Lower lobe of right lung (tissue), 2 donors: Measurements from ENCODE around the gene FBN3. TPM values are rescaled to one million over a fixed set of nuclear protein-coding genes. Genes with fewer than 3 reads are reported as not detected.

Experiments used
- ATAC-seq, 2 donors: fragments of 200-7000 bp; cut with Tn5 transposase; one replicate each; pipeline ENCODE4 v1.9.1; 2020 to 2022; ENCODE audit warnings: mild to moderate bottlenecking in 2 of 2, moderate library complexity in 2 of 2
- DNase-seq: peaks from one replicate; pipeline ENCODE4 v3.0.0-alpha.2; 2020
- H3K27ac ChIP-seq: fragments of 200-600 bp; one replicate; pipeline ENCODE4 v1.8.0; 2022
- H3K27me3 ChIP-seq: fragments of 200-600 bp; one replicate; pipeline ENCODE4 v1.8.0; 2022; ENCODE audit warnings: low read depth
- H3K36me3 ChIP-seq: fragments of 200-600 bp; one replicate; pipeline ENCODE4 v1.8.0; 2022; ENCODE audit warnings: mild to moderate bottlenecking
- H3K4me1 ChIP-seq: fragments of 200-600 bp; one replicate; pipeline ENCODE4 v1.8.0; 2022
- H3K4me3 ChIP-seq: fragments of 200-600 bp; one replicate; pipeline ENCODE4 v1.8.0; 2022; ENCODE audit warnings: mild to moderate bottlenecking
- H3K9me3 ChIP-seq: fragments of 200-600 bp; one replicate; pipeline ENCODE4 v1.8.0; 2022
- intact Hi-C: fragments of 100-400 bp; cut with DNase I; formaldehyde crosslinking; loops from one replicate; pipeline ENCODE4 v1.11.0; 2022
- total RNA-seq: library from RNA; stranded (reverse); fragmentation: NEBNext Ultra II Directional; extraction: Animal tissue kit (Norgen Biotek cat#: 25700); gene quantifications from one replicate; pipeline ENCODE4 v1.2.1, GENCODE V29; 2021
- TF ChIP-seq, protein P1 (sequence below): fragments of 200-600 bp; IDR thresholded peaks from one replicate; pipeline ENCODE4 v1.8.0; 2022; ENCODE audit warnings: antibody characterized with exemption, mild to moderate bottlenecking
- donor health status: DM: no; HTN: yes; CAD: no; lungs with severe emphysema.

Gene FBN3
- total RNA-seq, 1 donor from 2014 or later: 7.0 TPM

DNA sequence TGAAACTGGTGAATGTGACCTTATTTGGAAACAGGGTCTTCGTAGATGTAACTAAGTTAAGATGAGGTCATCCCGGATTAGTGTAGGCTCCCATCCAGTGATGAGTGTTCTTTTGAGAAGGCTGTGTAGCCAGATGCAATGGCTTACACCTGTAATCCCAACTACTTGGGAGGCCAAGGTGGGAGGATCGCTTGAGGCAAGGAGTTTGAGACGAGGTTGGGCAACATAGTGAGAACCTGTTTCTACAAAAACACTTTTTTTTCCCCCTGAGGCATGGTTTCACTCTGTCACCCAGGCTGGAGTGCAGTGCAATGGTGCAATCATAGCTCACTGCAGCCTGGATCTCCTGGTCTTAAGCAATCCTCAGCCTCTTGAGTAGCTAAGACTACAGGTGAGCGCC lies 36.4 kb downstream of the FBN3 start:
- Histone ChIP-seq H3K4me1 (no peaks in the 10 kb centered on the region), H3K4me3 (no peak overlapping the region), H3K27me3 (no peaks in the 10 kb centered on the region), H3K36me3 (no peaks in the 10 kb centered on the region), H3K9me3 (no peaks in the 10 kb centered on the region), H3K27ac (peak overlapping the region; percentile 38)
- ATAC-seq (peak; percentile 87 to 94), DNase-seq (peak; percentile 64)
- TF ChIP-seq, protein P1, sequence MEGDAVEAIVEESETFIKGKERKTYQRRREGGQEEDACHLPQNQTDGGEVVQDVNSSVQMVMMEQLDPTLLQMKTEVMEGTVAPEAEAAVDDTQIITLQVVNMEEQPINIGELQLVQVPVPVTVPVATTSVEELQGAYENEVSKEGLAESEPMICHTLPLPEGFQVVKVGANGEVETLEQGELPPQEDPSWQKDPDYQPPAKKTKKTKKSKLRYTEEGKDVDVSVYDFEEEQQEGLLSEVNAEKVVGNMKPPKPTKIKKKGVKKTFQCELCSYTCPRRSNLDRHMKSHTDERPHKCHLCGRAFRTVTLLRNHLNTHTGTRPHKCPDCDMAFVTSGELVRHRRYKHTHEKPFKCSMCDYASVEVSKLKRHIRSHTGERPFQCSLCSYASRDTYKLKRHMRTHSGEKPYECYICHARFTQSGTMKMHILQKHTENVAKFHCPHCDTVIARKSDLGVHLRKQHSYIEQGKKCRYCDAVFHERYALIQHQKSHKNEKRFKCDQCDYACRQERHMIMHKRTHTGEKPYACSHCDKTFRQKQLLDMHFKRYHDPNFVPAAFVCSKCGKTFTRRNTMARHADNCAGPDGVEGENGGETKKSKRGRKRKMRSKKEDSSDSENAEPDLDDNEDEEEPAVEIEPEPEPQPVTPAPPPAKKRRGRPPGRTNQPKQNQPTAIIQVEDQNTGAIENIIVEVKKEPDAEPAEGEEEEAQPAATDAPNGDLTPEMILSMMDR: no peak
- intact Hi-C loops: no loop called here

DNA sequence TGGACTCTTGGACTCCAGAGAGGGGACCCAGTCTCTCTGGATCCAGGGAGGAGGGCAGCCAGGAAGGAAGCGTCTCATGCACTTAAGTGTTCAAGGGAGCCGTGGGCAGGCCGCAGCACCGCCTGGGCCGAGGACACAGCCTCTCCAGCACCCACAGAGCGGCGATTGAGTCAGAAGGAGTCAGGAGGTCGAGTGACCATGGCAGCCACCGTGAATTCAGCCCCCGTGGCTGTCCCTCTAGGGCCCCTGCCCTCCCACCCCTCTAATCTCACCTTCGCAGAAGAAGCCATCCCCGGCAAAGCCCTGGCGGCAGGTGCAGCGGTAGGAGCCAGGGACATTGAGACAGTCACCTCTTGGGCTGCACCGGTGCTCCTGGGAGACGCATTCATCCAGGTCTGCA lies 38.0 kb downstream of the FBN3 start:
- TF ChIP-seq, protein P1: no peak
- Histone ChIP-seq H3K9me3 (no peaks in the 10 kb centered on the region), H3K4me1 (no peaks in the 10 kb centered on the region), H3K27me3 (no peaks in the 10 kb centered on the region), H3K4me3 (no peak overlapping the region), H3K27ac (no peak overlapping the region), H3K36me3 (no peaks in the 10 kb centered on the region)
- DNase-seq (peak; percentile 28), ATAC-seq (no peak)
- intact Hi-C loops: no loop called here

DNA sequence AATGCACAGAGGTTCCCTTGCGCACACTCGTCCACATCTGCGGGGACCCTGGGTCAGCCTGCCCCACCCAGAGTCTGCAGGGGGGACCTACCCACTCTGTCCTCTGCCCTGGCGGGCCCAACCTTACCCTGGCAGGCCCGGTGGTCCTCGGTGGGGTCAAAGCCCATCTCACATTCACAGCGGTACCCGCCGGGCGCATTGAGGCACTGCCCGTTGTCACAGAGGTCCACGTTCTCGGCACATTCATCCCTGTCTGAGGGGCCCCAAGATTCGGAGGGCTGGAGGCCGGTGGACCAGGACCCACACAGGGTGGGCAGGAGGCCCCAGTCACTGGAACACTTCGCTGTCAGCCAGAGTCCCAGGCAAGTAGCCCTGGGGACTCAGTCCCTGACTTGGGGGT lies 38.5 kb downstream of the FBN3 start:
- H3K27me3 ChIP-seq: no peaks in the 10 kb centered on the region

DNA sequence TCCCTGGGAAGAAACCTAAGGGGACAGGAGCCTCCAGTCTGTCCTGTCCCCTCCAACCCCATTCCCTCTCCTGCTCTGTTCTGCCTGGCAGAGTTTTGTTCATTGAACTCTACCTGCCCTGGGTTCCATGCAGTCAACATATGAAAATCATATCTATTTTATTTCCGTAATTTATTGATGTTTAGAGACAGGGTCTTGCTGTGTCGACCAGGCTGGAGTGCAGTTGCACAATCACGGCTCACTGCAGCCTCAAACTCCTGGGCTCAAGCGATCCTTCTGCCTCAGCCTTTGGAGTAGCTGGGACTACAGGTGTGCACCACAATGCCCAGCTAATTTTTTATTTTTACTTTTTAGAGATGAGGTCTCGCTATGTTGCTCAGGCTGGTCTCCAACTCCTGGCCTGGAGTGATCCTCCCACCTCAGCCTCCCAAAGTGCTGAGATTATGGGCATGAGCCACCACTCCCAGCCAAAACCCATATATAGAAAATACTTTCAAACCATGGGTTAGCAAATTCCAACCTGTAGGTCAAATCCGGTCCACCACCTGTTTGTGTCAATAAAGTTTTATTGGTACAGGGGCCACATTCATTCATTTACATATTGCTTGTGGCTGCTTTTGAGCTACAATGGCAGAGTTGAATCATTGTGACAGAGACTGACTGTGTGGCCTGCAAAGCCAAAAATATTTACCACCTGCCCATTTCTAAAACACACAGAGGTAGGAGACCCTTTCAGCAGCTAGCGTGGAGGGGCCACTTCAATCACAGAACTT lies 39.3 kb downstream of the FBN3 start:
- no peaks in the 10 kb centered on the region for H3K36me3 ChIP-seq
- no peak overlapping the region for H3K4me3 ChIP-seq
- intact Hi-C loops: no loop called here
- no peaks in the 10 kb centered on the region for H3K4me1 ChIP-seq
- no peak overlapping the region for H3K27ac ChIP-seq
- no peaks in the 10 kb centered on the region for H3K27me3 ChIP-seq
- ATAC-seq: no peak
- peak; percentile 5 for DNase-seq
- no peaks in the 10 kb centered on the region for H3K9me3 ChIP-seq
- TF ChIP-seq, protein P1: no peak

More for the DNA sequence above, 38.5 kb downstream of the FBN3 start:
- intact Hi-C loops: no loop called here
- Histone ChIP-seq H3K9me3 (no peaks in the 10 kb centered on the region), H3K4me3 (no peak overlapping the region), H3K27ac (no peak overlapping the region), H3K36me3 (no peaks in the 10 kb centered on the region), H3K4me1 (no peaks in the 10 kb centered on the region)
- ATAC-seq: no peak
- DNase-seq: peak; percentile 45
- TF ChIP-seq, protein P1: no peak

DNA sequence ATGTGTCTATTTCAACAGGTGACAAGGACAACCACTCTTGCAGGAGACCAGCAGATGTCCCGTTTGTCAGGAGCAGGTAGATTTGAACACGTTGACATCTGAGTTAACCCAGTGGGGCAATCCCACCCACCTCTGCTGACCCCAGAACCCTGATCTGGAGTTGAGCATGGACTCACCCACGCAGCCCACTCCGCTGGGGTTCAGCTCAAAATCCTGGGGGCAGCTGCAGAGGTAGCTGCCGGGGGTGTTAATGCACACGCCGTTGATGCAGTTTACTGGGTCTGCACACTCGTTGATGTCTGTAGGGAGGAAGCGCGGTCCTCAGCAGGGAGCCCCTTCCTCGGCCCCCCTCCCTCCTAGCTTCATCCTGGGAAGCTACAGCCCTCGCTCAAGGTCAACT lies 39.9 kb downstream of the FBN3 start:
- Histone ChIP-seq H3K27ac (no peak overlapping the region), H3K9me3 (no peaks in the 10 kb centered on the region), H3K4me1 (no peaks in the 10 kb centered on the region), H3K4me3 (no peak overlapping the region), H3K36me3 (no peaks in the 10 kb centered on the region), H3K27me3 (no peaks in the 10 kb centered on the region)
- ATAC-seq (no peak), DNase-seq (peak; percentile 23)
- intact Hi-C loops: no loop called here
- TF ChIP-seq, protein P1: no peak
